WERI-Rb-1 (cell line): ENCODE data around the gene SMPD3.

ENCODE experiments used
- DNase-seq: peaks from one replicate; pipeline ENCODE4 v3.0.0-alpha.2; 2020
- H3K27ac ChIP-seq: fragments of 250-450 bp; sonication (Bioruptor Pico); 2 replicates; pipeline ENCODE4 v1.5.1; 2020; ENCODE audit warnings: mild to moderate bottlenecking, moderate library complexity
- H3K27me3 ChIP-seq: fragments of 250-450 bp; sonication (Bioruptor Pico); 2 replicates; pipeline ENCODE4 v1.5.1; 2021; ENCODE audit warnings: mild to moderate bottlenecking, low read depth, moderate library complexity; ENCODE audit not compliant: insufficient read depth, severe bottlenecking
- H3K36me3 ChIP-seq: fragments of 250-450 bp; sonication (Bioruptor Pico); 2 replicates; pipeline ENCODE4 v1.5.1; 2020; ENCODE audit warnings: mild to moderate bottlenecking, moderate library complexity
- H3K4me3 ChIP-seq: 2 replicates; pipeline ENCODE4 v1.5.1; 2011; ENCODE audit warnings: low read depth, mild to moderate bottlenecking, control low read depth, low read length
- H3K9me3 ChIP-seq: fragments of 250-450 bp; sonication (Bioruptor Pico); 2 replicates; pipeline ENCODE4 v1.5.1; 2021; ENCODE audit warnings: mild to moderate bottlenecking, moderate library complexity; ENCODE audit not compliant: severe bottlenecking
- CTCF ChIP-seq: IDR thresholded peaks from 2 replicates; pipeline ENCODE4 v1.5.1; 2011; ENCODE audit warnings: low read depth, mild to moderate bottlenecking, control low read depth, inconsistent platforms, low read length

SMPD3 gene

GRCh38 chr16:68458101-68458500 lies 9.8 kb upstream of the SMPD3 start:
- H3K9me3 ChIP-seq: no peaks in the 10 kb centered on the region
- no peak overlapping the region for H3K4me3 ChIP-seq
- DNase-seq: no peak
- no peak for TF ChIP-seq CTCF
- H3K36me3 ChIP-seq: no peaks in the 10 kb centered on the region
- no peaks in the 10 kb centered on the region for H3K27me3 ChIP-seq
- no peak overlapping the region for H3K27ac ChIP-seq

GRCh38 chr16:68455631-68456030 lies 7.3 kb upstream of the SMPD3 start:
- Histone ChIP-seq H3K9me3 (no peaks in the 10 kb centered on the region), H3K4me3 (no peak overlapping the region), H3K36me3 (no peaks in the 10 kb centered on the region), H3K27me3 (no peaks in the 10 kb centered on the region), H3K27ac (no peak overlapping the region)
- TF ChIP-seq CTCF: no peak
- DNase-seq: no peak

GRCh38 chr16:68454920-68455435 lies 6.7 kb upstream of the SMPD3 start:
- no peak for TF ChIP-seq CTCF
- Histone ChIP-seq H3K9me3 (no peaks in the 10 kb centered on the region), H3K27me3 (no peaks in the 10 kb centered on the region), H3K27ac (no peak overlapping the region), H3K4me3 (no peak overlapping the region), H3K36me3 (no peaks in the 10 kb centered on the region)
- DNase-seq: no peak

- Histone ChIP-seq H3K36me3 (no peaks in the 10 kb centered on the region), H3K27me3 (no peaks in the 10 kb centered on the region), H3K27ac (no peak overlapping the region), H3K4me3 (no peak overlapping the region), H3K9me3 (no peaks in the 10 kb centered on the region)
- no peak for DNase-seq
- no peak for TF ChIP-seq CTCF
Measured at GRCh38 chr16:68453816-68454215, 5.5 kb upstream of the SMPD3 start.

- no peak for TF ChIP-seq CTCF
- DNase-seq: no peak
- Histone ChIP-seq H3K9me3 (no peaks in the 10 kb centered on the region), H3K4me3 (no peak overlapping the region), H3K27me3 (peaks cover 5% of the 10 kb centered on the region), H3K27ac (peak overlapping the region; percentile 73), H3K36me3 (no peaks in the 10 kb centered on the region)
Measured at GRCh38 chr16:68452176-68452575, 3.9 kb upstream of the SMPD3 start.

GRCh38 chr16:68451676-68452075 lies 3.4 kb upstream of the SMPD3 start:
- H3K27me3 ChIP-seq: peaks cover 8% of the 10 kb centered on the region
- TF ChIP-seq CTCF: no peak
- no peak overlapping the region for H3K4me3 ChIP-seq
- H3K36me3 ChIP-seq: no peaks in the 10 kb centered on the region
- H3K27ac ChIP-seq: peak overlapping the region; percentile 73
- DNase-seq: no peak
- H3K9me3 ChIP-seq: no peaks in the 10 kb centered on the region
